H1 (cell line): ENCODE data around the gene CDHR5. TPM values are rescaled to one million over a fixed set of nuclear protein-coding genes. Genes with fewer than 3 reads are reported as not detected.

Source experiments
- CTCF ChIA-PET: fragments of 300-600 bp; sonication (Branson Sonifier 250); formaldehyde crosslinking; loops from one replicate; lab custom pipeline; 2021; ENCODE audit not compliant: partially characterized antibody; lab: Charles Lee
- POLR2A ChIA-PET: fragments of 300-600 bp; sonication (Branson Sonifier 250); formaldehyde crosslinking; loops from one replicate; lab custom pipeline; 2021; ENCODE audit warnings: inconsistent platforms; ENCODE audit not compliant: partially characterized antibody; lab: Charles Lee
- DNase-seq, 2 experiments: peaks; one replicate each; pipeline versions ENCODE4 v3.0.0 to v3.0.0-alpha.2; 2010 to 2022; ENCODE audit warnings: low spot score in 2 of 2, low read depth in 1 of 2, mixed read lengths in 1 of 2
- FAIRE-seq: peaks from 2 replicates; lab custom pipeline; 2011; peaks lifted over from hg19 to GRCh38; lab: Jason Lieb, UNC
- H2AFZ ChIP-seq: 2 replicates; pipeline ENCODE4 v1.8.1; 2012; ENCODE audit warnings: low read length, inconsistent platforms
- H2AK5ac ChIP-seq: 2 replicates; pipeline ENCODE4 v1.6.1; 2013; ENCODE audit warnings: low read depth, low read length
- H2BK120ac ChIP-seq: replicated peaks from 2 replicates; pipeline ENCODE3; 2013; ENCODE audit warnings: low read depth, low read length, inconsistent platforms
- H2BK12ac ChIP-seq: 2 replicates; pipeline ENCODE4 v1.6.1; 2013; ENCODE audit warnings: low read depth, low read length
- H2BK15ac ChIP-seq: 2 replicates; pipeline ENCODE4 v1.6.1; 2013; ENCODE audit warnings: low read length
- H2BK20ac ChIP-seq: 2 replicates; pipeline ENCODE4 v1.6.1; 2013; ENCODE audit warnings: low read length
- H2BK5ac ChIP-seq: 2 replicates; pipeline ENCODE4 v1.6.1; 2013; ENCODE audit warnings: low read depth, low read length
- H3K14ac ChIP-seq: 2 replicates; pipeline ENCODE4 v1.6.1; 2013; ENCODE audit warnings: inconsistent platforms; ENCODE audit not compliant: insufficient read length
- H3K18ac ChIP-seq: 2 replicates; pipeline ENCODE4 v1.6.1; 2013; ENCODE audit warnings: low read length; ENCODE audit errors: extremely low read depth
- H3K23ac ChIP-seq: 2 replicates; pipeline ENCODE4 v1.6.1; 2013; ENCODE audit warnings: inconsistent platforms; ENCODE audit not compliant: insufficient read length
- H3K23me2 ChIP-seq: 2 replicates; pipeline ENCODE4 v1.6.1; 2013; ENCODE audit warnings: low read depth, low read length
- H3K27ac ChIP-seq: 2 replicates; pipeline ENCODE4 v1.6.1; 2011; ENCODE audit warnings: low read depth, low read length, inconsistent platforms
- H3K27me3 ChIP-seq, 4 experiments: replicated peaks in 1 of 4; 1 replicate in 1 of 4; 2 replicates in 3 of 4; pipeline versions ENCODE4 v1.6.1 to v1.8.1; 2011 to 2013; ENCODE audit warnings: low read length in 3 of 4, mild to moderate bottlenecking in 3 of 4, inconsistent platforms in 2 of 4, mixed read lengths in 2 of 4, moderate library complexity in 1 of 4; ENCODE audit not compliant: control insufficient read depth in 3 of 4, insufficient read depth in 3 of 4; ENCODE audit errors: extremely low read depth in 1 of 4
- H3K36me3 ChIP-seq, 4 experiments: 2 replicates each; pipeline versions ENCODE4 v1.6.1 to v1.8.1; 2011 to 2013; ENCODE audit warnings: mild to moderate bottlenecking in 4 of 4, low read length in 3 of 4, moderate library complexity in 2 of 4, control low read depth in 1 of 4, inconsistent platforms in 1 of 4; ENCODE audit not compliant: insufficient read depth in 4 of 4, control insufficient read depth in 2 of 4
- H3K4ac ChIP-seq: replicated peaks from 2 replicates; pipeline ENCODE3; 2013; ENCODE audit warnings: low read length, low read depth, mixed read lengths, inconsistent platforms; ENCODE audit not compliant: insufficient read length
- H3K4me1 ChIP-seq, 4 experiments: replicated peaks in 1 of 4; 1 replicate in 1 of 4; 2 replicates in 3 of 4; pipeline versions ENCODE4 v1.6.1 to v1.8.1; 2011 to 2013; ENCODE audit warnings: low read length in 3 of 4, inconsistent platforms in 2 of 4, mixed read lengths in 1 of 4; ENCODE audit not compliant: insufficient read depth in 4 of 4, control insufficient read depth in 3 of 4
- H3K4me2 ChIP-seq, 2 experiments: 2 replicates each; pipeline versions ENCODE4 v1.6.1 to v1.8.1; 2011 to 2013; ENCODE audit warnings: low read depth in 2 of 2, low read length in 2 of 2, control low read depth in 1 of 2, inconsistent platforms in 1 of 2, mild to moderate bottlenecking in 1 of 2; ENCODE audit not compliant: insufficient read depth in 1 of 2
- H3K4me3 ChIP-seq, 4 experiments: fragments of 200-600, 300-600 bp in 1 of 4; sonication (generic), shearing (Covaris generic), sonication (Bioruptor Twin) in 1 of 4; 2 replicates each; pipeline versions ENCODE4 v1.5.1 to v1.8.1; 2011 to 2016; ENCODE audit warnings: low read length in 4 of 4, low read depth in 3 of 4, control low read depth in 2 of 4, inconsistent platforms in 2 of 4, mild to moderate bottlenecking in 2 of 4, mixed read lengths in 1 of 4, moderate library complexity in 1 of 4; ENCODE audit not compliant: insufficient read depth in 2 of 4; ENCODE audit errors: extremely low read depth in 1 of 4
- H3K56ac ChIP-seq: replicated peaks from 2 replicates; pipeline ENCODE3; 2013; ENCODE audit warnings: low read depth, mild to moderate bottlenecking, mixed read lengths, low read length, inconsistent platforms; ENCODE audit not compliant: insufficient read length
- H3K79me1 ChIP-seq: 2 replicates; pipeline ENCODE4 v1.6.1; 2013; ENCODE audit warnings: low read depth, low read length, control low read depth
- H3K79me2 ChIP-seq, 2 experiments: 2 replicates each; pipeline versions ENCODE4 v1.6.1 to v1.8.1; 2012 to 2013; ENCODE audit warnings: low read length in 2 of 2, mild to moderate bottlenecking in 2 of 2, inconsistent platforms in 1 of 2; ENCODE audit not compliant: insufficient read depth in 2 of 2, control insufficient read depth in 1 of 2
- H3K9ac ChIP-seq, 4 experiments: replicated peaks in 1 of 4; 1 replicate in 1 of 4; 2 replicates in 3 of 4; pipeline versions ENCODE4 v1.6.1 to v1.8.1; 2011 to 2013; ENCODE audit warnings: low read depth in 3 of 4, low read length in 3 of 4, control low read depth in 2 of 4, mild to moderate bottlenecking in 2 of 4, moderate library complexity in 2 of 4, inconsistent platforms in 1 of 4; ENCODE audit errors: extremely low read depth in 1 of 4
- H3K9me3 ChIP-seq, 2 experiments: 2 replicates each; pipeline versions ENCODE4 v1.6.1 to v1.8.1; 2012 to 2013; ENCODE audit warnings: mild to moderate bottlenecking in 2 of 2, moderate library complexity in 2 of 2, control low read depth in 1 of 2, inconsistent platforms in 1 of 2, low read depth in 1 of 2, low read length in 1 of 2, mixed read lengths in 1 of 2; ENCODE audit not compliant: insufficient read depth in 2 of 2
- H4K20me1 ChIP-seq, 2 experiments: replicated peaks in 1 of 2; 2 replicates each; pipeline versions ENCODE3 to v1.8.1; 2011 to 2013; ENCODE audit warnings: inconsistent platforms in 2 of 2, low read length in 2 of 2, mild to moderate bottlenecking in 1 of 2; ENCODE audit not compliant: insufficient read depth in 2 of 2, control insufficient read depth in 1 of 2
- H4K5ac ChIP-seq: 2 replicates; pipeline ENCODE4 v1.6.1; 2013; ENCODE audit warnings: low read length, low read depth, mixed read lengths, inconsistent platforms; ENCODE audit not compliant: insufficient read length
- H4K8ac ChIP-seq: 2 replicates; pipeline ENCODE4 v1.8.0; 2013; ENCODE audit warnings: mild to moderate bottlenecking, moderate library complexity, low read length, inconsistent platforms; ENCODE audit not compliant: insufficient read depth; ENCODE audit errors: extremely low read depth
- H4K91ac ChIP-seq: replicated peaks from 2 replicates; pipeline ENCODE3; 2013; ENCODE audit warnings: low read length, mixed read lengths, inconsistent platforms; ENCODE audit not compliant: insufficient read length
- KDM5A ChIP-seq: fragments of 200-600 bp; IDR thresholded peaks from 2 replicates; pipeline ENCODE4 v1.7.1; 2012; ENCODE audit warnings: mild to moderate bottlenecking, low read length, inconsistent platforms, mixed read lengths
- SIX5 ChIP-seq: IDR thresholded peaks from 2 replicates; pipeline ENCODE4 v1.6.1; 2011; ENCODE audit warnings: mild to moderate bottlenecking, low read depth, low read length
- WGBS, 2 experiments: shearing (Covaris generic) in 1 of 2; methylation state at CpG; one replicate each; pipeline versions ENCODE4 v1.1.6 to v1.1.7; 2013 to 2015; ENCODE audit warnings: low lambda C conversion rate in 2 of 2, mixed read lengths in 2 of 2, inconsistent platforms in 1 of 2, low coverage in 1 of 2, missing lambda C conversion rate in 1 of 2; ENCODE audit not compliant: insufficient replicate concordance in 2 of 2, insufficient coverage in 1 of 2, insufficient read length in 1 of 2; ENCODE audit errors: extremely low coverage in 1 of 2, missing lambda C conversion rate in 1 of 2; 5-methylcytosine and 5-hydroxymethylcytosine counted together
- polyA plus RNA-seq, 7 experiments: library from polyadenylated mRNA; depleted of rRNA in 3 of 7; stranded (reverse) in 5 of 7; unstranded in 2 of 7; fragments of >200 nt in 5 of 7; fragments of 200-250 nt in 2 of 7; gene quantifications; 1 replicate in 5 of 7; 2 replicates in 1 of 7; 4 replicates in 1 of 7; pipeline versions ENCODE4 v1.2.1 to v1.2.3, GENCODE V29; 2011 to 2013; ENCODE audit warnings: missing spikeins in 2 of 7, mixed read lengths in 2 of 7
- total RNA-seq: library from RNA; stranded (reverse); fragmentation: NEBNext Ultra II Directional; extraction: Animal tissue kit (Norgen Biotek cat#: 25700); gene quantifications from 2 replicates; pipeline ENCODE4 v1.2.1, GENCODE V29; 2021

The CDHR5 gene
- total and polyA plus RNA-seq, 2 of the 8 experiments (the other 6 are each of a cell fraction or from before 2014, with no cell fraction given), result not detected

DNA sequence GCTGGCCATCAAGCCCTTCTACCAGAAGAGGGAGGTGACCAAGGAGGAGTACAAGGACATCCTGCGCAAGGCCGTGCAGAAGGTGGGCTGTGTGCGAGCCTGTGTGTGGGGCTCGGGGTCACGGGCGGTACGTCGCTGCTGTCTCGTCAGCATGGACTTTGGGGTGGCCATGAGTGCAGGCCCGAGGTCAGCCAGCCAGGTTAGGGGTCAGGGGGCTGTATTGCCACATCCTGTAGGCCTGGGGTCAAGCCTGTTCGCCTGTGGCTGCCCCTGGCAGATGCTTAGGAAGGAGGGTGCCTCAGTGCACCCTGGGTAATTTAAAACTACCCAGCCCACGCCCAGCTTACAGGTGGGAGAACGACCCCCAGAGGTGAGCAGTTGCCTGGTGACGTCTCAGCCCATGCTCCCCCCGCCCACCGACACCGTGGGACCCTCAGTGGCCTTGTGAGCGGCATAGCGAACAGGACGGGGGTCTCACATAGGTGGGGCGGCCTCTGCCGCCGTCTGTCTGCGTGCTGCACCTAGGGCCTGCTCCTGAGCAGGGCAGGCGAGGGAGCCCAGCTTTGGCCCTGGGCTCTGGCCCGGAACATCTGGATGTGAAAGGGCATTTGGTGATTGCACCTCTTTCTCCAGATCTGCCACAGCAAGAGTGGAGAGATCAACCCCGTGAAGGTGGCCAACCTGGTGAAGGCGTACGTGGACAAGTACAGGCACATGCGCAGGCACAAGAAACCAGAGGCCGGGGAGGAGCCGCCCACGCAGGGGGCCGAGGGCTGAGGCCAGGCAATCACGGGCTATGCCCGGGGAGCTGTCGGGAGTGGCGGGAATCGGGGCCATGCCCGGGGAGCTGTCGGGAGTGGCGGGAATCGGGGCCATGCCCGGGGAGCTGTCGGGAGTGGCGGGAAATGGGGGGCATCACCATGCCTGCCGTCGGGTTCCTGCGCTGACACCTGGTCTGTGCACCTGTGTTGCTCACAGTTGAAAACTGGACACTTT, 13.5 kb downstream of the CDHR5 start:
- Histone ChIP-seq H2BK120ac (no peak overlapping the region), H4K8ac (no peak overlapping the region; the same call in 1 of the 2 replicates), H3K79me1 (peaks cover 10% of the 10 kb centered on the region), H3K4me1 (peaks cover 0 to 13% (median 3%) of the 10 kb centered on the region in 4 experiments; a peak in 5 of 7 replicates), H3K23ac (no peak overlapping the region), H3K23me2 (peaks cover 3% of the 10 kb centered on the region; the same call in 1 of the 2 replicates), H2BK12ac (no peak overlapping the region)
- POLR2A ChIA-PET, result interaction anchor here (1.1 to 1.5 kb wide), 8 partner anchors 10 to 146 kb away, joined by 3 to 6 read pairs (median 3); partner anchors contain the start of genes LMNTD2 and RASSF7
- TF ChIP-seq SIX5 (no peak), KDM5A (no peak)
- TF ChIP-seq, all 59 proteins: peak for 0
- Histone ChIP-seq H3K27me3 (no peaks in the 10 kb centered on the region), H2AFZ (no peak overlapping the region), H3K27ac (no peak overlapping the region), H4K20me1 (peaks cover 25 to 31% of the 10 kb centered on the region in 2 experiments), H3K56ac (no peak overlapping the region), H3K4ac (no peak overlapping the region), H2AK5ac (no peak overlapping the region), H3K36me3 (peaks cover 23 to 61% (median 51%) of the 10 kb centered on the region in 4 experiments), H3K14ac (no peak overlapping the region), H3K79me2 (no peaks in the 10 kb centered on the region), H3K18ac (no peak overlapping the region), H2BK15ac (no peak overlapping the region), H4K91ac (no peak overlapping the region), H3K4me3 (no peak overlapping the region), H2BK20ac (no peak overlapping the region), H4K5ac (no peak overlapping the region), H3K4me2 (no peak overlapping the region), H3K9me3 (no peaks in the 10 kb centered on the region), H3K9ac (no peak overlapping the region), H2BK5ac (no peak overlapping the region)
- CTCF ChIA-PET, result interaction anchor here (0.8 to 2.4 kb wide), 13 partner anchors 8 to 115 kb away, joined by 3 to 9 read pairs (median 4); no protein-coding TSS in a partner anchor
- WGBS, 2 experiments, result 94% methylated on average over 41 of the region's 49 CpGs; no CpG with 5 or more reads in 1 of the 2 experiments
- FAIRE-seq (no peak), DNase-seq (no peak)
